ENCODE data around the gene NAMPT.

The NAMPT gene

DNA sequence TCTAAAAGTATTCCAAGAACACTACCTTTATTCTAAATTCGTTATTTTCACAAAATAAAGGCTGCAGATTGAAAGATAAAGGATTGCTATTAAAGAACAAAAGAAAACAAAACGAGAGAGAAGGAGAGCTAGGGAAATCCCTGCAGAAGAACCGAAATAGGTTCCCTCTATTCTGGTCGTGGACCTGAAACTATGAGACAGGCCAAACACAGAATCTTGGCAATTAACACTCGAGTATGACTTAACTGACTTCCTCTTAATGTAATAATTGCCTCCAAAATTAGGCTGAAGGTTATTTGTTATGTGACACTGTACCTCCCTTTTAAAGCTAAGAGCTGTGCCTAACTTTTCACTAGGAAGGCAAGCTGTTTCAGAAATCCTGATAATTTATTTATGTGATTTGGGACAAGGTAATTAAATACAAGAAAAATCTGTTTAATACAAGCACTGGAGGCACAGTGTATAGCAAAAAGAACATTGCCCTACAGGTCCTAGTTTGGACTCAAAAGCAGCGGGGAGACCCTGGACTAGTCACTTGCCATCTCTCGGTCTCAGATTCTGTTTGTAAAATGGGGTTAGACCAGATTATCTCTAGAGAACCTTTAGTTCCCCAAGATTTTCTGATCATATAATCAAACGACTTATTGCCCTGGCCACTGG lies 11.6 kb downstream of the NAMPT start:
- DNase-seq (ENCODE audit: low read depth in 2 of 2), result no peak

DNA sequence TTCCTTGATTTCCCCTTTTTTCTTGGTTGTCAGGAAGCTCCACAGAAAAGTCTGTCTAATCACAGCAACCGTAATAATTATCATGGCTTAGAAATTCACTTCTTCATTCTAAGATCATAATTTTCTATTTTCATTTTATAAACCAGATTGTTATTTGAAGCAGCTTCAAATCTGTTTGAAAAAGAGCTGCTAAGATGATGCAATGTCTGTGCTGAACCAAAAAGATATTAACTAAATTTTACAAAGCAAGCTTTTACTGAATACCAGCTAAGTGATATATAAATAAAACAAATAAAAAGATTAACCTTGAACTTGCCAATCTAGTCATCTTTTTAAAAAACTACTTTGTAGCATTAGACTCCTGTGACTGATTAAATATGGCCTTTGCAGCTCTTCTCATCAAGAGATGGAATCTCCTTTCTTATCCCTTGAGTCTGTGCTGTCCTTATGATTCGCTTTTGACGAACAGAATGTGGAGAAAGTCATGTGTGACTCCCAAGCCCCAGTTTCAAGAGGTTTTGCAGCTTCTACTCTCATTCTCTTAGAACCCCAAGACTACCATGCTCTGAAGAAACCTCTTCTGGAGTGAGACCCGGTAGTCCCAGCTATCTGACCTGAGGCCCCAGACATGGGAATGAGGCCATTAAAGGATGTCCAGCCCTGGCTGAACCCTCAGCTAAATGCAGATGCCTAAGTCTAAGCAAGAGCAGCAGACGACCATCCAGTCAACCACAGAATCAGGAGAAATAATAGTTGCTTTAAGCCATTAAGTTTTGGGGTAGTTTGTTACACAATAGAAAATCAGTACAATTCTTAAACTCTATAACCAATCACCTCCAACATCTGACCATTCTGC lies 14.4 kb downstream of the NAMPT start:
- no peak for DNase-seq (ENCODE audit: low read depth in 2 of 2)

DNA sequence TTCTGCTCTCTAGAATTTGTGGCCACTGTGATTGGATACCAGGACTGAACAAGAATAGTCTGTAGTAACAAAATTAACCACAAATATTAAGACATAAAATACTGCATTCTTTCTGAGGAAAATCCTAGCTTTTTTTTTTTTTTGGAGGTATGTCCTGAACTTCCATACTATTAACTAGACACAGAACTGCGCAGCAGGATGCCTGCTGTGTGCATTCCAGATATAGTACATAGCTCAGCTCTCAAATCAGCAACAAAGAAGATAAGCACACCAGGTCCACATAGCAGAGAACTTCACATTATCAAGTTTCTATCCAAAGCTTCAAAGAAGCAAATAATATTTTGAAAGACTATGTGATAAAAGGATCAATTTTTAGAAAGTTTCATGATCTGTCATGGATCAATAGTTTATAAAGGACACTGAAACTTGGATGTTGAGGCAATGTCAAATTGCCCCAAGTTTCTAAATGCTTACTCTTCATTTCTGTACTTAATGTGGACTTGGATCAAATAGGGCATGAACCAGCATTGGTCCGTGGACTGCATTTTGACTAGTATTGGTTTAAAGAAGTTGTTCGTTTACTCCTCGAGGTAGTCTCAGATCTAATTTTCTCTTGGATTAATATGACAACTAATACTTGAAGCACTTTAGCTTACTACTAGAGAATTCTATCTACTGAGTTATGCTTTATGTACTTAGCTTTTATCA lies 15.4 kb downstream of the NAMPT start:
- no peak for DNase-seq (ENCODE audit: low read depth in 2 of 2)

DNA sequence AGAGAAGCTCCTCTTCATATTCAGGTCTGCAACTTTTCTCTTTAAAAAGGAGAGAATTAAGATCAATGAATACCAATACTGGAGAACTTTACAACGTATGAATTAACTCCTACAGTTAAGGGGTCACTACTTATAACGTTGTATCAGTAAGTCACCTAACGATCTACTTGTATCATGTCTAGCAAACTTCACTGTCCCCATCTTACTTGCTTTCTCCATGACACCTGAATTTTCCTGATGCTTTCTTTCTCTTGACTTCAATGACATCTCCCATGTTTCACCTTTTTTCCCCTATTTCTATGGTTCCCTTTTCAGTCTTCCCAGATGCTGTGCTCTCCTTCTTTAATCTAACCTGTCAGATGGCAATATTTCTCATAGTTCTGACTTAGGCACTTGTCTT lies 19.6 kb downstream of the NAMPT start:
- DNase-seq (ENCODE audit: low read depth in 2 of 2), result no peak

DNA sequence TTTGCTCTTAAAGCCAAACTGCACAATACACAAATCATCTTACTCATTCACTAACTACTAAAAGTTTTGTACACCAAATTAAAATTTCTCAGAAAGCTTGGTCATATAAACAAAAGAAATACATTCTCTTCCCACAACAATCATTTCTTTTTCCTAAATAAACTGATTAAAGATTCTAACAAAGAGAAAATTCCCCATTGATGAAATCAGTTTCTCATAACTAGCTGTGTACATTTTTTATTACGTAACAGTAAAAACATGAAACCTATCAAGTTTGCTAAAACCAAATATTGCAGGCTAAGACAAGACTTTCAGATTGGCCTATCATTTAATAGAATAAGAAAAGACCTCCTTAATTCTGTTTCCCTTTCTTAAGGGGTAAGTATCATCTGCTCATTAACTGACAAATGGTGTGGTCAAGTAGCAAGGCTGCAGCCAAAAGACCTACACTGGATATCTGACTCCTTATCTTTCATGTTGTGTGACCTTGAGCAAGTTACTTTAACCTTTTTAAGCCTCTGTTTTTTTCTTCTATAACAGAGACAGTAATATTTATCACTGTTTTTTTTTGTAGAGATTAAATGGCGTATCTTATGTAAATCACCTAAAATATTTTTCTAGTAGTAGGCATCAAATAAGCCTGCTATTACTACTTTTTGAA lies 22.4 kb downstream of the NAMPT start:
- no peak for DNase-seq (ENCODE audit: low read depth in 2 of 2)

DNA sequence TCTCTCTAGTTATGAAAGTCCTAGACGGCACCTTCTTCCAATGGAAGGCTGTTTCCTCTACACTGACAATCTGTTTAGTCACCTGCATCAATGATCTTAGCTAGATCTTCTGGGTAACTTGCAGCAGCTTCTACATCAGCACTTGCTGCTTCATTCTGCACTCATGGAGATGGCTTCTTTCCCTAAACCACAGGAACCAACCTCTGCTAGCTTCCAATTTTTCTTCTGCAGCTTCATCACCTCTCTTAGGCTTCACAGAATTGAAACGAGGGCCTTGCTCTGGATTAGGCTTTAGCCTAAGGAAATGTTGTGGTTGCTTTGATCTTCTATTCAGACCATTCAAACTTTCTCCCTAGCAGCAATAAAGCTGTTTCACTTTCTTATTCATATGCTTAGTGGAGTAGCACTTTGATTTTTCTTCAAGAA lies 24.6 kb downstream of the NAMPT start:
- DNase-seq (ENCODE audit: low read depth in 2 of 2), result no peak

DNA sequence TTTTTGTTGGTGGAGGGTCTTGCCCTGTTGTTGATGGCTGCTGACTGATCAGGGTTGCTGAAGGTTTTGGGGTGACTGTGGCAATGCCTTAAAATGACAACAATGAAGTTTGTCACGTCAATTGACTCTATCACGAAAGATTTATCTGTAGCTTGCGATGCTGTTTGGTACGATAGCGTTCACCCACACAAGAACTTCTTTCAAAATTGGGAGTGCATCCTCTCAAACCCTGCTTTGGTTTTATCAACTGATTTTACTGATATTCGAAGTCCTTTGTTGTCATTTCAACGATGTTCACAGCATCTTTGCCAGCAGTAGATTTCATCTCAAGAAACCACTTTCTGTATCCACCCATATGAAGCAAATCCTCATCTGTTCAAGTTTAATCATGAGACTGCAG lies 26.0 kb downstream of the NAMPT start:
- no peak for DNase-seq (ENCODE audit: low read depth in 2 of 2)

DNA sequence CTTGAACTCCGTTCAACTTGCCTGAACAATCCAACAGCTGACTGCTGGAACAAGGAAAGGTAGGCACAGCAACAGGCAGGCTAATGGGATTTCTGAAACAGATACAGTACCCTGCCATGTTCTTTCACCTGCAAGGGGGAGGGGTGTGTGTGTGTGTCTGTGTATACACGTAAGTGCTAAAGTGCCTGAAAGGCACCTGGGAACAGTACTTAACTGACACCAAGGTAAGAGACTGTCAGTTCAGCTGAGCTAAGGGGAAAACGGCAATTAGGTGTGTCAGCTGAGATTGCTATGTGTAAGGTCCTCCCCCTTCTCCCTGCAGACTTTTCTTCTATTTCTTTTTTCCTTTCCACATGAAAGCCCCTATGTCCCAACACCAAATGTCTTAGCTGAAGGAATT lies 27.0 kb downstream of the NAMPT start:
- no peak for DNase-seq (ENCODE audit: low read depth in 2 of 2)

DNA sequence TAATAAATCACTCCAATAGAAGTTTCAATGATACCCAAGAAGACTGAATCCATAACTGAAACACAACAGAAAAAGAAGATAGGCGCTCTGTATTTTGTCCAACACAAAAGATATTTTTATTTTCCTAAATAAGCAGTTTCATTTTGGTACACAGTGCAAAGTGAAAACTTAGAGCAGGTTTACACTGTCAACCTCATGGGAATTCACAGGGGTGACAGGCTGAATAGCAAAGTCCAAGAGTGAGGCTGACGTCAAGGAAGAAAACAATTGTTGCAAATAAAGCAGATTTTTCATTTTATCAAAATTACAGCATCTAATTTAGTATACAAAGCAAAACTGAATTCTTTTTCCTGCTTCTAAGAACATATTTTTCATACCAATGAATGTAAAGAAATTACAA lies 28.6 kb downstream of the NAMPT start:
- no peak for DNase-seq (ENCODE audit: low read depth in 2 of 2)

DNA sequence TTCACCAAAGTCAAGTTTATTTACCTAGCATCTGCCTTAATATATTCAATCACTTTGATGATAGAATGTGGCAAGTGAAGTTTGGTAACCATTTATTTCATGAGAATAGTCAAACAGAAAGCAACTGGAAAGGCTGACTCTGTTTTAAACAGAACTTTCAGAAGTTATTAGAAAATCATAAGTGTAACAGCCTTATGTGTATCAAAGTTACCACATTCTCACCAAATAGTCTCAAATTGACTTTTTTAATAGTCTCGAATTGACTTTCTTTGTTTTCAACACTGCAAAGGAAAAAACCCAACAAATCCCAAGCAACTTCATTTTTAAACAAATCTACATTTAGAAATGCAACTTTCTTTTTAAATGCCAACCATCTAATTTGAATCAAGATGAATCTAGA lies 29.5 kb downstream of the NAMPT start:
- DNase-seq (ENCODE audit: low read depth in 2 of 2), result no peak

DNA sequence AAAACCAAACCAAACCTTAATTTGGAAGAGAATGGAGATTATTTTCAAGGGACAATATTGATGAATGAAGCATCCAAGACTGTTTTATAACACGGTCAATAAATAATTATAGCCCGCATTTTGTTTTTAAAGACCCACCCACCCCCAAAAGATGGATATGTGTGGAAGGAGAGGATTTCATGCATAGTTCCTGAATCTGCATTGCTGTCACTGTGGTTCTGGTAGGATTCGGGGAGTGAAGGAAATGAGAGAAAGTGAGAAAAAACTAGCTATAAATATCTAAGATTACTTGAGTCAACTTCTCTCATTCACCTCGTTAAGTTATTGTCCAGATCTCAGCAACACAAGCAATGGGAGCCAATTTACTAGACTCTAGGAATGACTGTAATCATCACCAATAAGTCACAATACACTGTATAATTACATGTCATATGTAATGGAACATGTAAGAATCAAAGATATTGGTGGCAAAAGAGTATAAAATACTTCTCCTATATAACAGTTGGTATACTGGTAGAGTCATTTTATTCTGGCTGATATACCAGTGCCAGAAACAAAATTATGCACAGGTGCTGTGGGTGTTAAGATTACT lies 30.2 kb downstream of the NAMPT start:
- DNase-seq (ENCODE audit: low read depth in 2 of 2), result no peak

DNA sequence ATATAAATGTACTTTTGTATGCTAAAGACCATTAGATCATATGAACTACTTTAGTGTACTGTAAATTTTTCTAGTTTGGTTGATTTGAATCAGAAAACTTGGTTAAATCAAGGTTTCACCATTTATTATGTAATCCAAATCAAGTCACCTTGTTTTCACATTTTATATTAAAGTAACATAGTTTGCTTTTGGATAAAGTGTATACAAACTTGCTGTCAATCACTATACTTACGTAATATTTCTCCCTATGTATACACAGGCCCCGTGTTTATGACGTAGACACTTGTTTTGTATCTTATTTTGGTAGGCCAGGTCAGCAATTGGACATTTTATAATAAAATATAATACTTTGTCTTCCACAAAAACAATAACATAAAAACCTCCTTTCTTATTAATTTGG lies 32.2 kb downstream of the NAMPT start:
- no peak for DNase-seq (ENCODE audit: low read depth in 2 of 2)

DNA sequence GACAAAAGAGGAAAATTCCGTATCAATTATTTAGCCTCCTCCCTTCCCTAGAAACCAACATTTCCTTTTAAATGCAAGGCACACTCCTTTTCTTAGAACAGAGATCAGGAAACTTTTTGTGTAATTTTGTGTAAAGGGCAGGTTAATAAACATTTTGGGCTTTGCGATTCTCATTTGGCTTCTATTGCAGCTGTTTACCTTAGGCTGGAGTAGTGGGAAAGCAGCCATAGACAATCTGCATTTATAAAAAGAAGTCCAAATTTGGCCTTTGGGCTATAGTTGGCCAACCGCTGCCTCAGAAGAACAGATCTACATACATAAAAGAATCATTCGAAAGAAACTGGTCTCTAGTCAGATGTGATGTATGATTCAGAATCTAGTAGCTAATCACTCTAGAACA lies 35.3 kb downstream of the NAMPT start:
- no peak for DNase-seq (ENCODE audit: low read depth in 2 of 2)

DNA sequence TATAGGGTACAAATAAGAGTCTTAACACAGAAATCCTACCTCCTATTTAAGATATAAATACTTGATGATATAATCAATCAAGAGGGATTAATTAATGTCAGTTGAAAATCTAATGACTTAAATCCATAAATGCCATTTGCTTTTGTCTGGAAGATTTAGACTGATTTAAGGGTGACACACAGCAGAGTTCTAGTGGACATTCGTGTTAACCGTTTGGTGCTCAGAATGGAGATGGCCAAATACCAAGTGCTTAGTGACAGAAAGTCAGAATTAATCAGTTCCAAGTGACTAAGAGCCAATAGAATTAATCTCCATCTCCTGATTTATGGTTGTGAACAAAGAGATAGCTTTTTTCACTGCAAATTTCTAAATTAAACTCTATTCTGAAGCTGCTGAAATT lies 36.2 kb downstream of the NAMPT start:
- no peak for DNase-seq (ENCODE audit: low read depth in 2 of 2)

DNA sequence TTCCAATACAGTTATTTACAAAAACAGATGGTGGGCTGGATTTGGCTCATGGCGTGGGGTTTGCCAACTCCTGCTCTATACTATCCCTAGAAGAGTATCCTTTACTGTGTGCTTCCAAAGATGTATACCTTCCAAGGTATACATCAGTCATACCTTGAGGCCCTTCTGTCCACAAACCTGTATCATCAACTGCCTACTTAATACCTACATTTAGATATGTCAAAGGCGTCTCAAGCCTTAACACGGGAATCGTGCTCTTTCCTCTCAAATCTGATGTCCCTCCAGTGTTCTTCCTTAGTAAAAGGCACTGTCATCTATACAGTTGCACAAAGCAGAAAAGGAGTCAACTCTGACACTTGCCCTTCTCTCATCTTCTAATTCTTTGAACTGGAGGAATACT lies 36.9 kb downstream of the NAMPT start:
- no peak for DNase-seq (ENCODE audit: low read depth in 2 of 2)

DNA sequence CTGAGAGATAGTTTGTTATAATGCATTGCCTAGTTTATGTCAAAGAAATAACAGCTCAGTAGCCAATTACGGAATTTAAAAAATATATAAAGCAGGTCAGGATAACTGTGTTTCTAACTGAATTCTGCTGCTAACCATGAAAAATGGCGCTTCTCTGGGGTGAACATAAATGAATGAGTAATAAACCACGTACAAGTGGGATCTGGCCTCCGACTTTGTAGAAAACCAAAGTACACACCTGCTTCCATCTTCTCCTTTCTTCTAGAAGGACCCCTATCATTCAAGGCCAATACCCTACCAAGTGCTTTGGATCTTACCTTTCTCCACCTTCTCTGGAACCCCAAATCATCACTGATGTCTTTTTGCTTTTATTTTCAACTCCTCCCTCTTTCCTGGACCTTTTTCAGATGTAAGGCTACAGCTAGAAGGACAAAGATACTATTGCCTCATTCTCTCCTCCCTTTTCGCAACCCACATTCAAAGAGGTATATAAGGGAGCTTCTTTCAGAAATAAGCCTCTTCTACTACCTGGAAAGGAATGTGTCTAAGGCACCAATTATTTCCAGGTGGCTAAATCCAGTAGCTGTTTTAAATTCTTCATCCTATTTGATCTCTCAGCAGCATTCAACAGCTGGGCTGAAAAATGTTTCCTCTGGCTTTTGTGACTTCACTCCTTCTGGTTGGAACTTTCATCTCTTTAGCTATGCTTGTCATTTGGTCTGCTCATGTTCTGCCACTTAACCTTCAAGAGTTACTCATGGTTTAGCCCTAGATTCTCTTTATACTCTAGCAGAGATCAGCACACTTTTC lies 37.7 kb downstream of the NAMPT start:
- no peak for DNase-seq (ENCODE audit: low read depth in 2 of 2)

DNA sequence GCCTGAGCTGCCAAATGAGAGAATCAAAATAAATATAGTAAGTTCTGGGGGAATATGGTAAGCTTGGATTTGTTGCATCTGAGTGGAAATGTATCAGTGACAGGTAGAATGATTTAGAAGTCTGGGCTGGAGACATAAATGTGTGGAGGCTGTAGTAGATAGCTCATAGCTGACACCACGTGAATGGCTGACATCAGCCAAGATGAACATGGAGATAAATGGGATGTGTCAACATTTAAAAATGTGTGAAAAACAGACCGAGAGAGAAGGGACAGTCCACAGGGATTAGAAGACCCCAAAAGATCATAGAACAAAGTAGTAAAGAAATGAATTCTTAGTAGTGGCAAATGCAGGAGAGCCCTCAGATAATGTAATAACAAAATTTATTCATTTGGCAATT lies 40.9 kb downstream of the NAMPT start:
- DNase-seq (ENCODE audit: low read depth in 2 of 2), result no peak

DNA sequence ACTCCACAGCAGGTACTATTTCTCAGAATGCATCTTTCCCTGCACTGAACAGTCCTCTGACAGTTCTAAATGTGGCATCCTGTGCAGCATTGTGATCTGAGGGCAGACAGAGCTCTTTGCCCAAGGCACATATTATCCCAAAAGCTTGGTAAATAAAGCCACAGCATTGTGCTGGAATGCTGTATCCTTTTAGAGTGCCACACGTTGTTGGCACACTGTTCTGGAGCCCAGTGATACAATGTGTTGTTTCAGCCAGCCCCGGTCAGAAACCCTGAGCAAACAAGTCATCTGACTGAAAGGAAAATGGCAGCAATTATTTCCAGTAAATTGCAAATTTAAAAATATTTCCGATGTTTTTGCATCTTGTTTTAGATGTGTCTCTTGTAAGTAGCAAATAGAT lies 45.4 kb downstream of the NAMPT start:
- no peak for DNase-seq (ENCODE audit: low read depth in 2 of 2)

DNA sequence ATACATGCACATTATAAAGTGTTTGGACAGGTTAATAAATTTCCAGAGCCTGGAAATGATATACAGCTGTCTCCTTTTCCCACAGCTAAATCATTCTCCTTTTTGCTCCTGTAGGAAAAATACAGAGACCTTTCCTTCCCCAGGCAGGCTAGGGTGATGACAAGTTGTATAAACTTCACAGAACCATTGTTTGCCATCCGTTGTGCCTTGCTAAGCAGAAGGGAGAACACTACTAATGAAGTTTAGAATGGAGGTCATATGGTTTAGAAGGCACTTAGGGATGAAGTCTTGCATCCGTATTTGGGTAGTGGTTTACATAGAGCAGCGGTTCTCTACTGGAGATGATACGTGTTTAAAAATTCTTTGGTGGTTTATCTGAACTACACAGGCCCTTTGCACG lies 46.0 kb downstream of the NAMPT start:
- DNase-seq (ENCODE audit: low read depth in 2 of 2), result no peak

DNA sequence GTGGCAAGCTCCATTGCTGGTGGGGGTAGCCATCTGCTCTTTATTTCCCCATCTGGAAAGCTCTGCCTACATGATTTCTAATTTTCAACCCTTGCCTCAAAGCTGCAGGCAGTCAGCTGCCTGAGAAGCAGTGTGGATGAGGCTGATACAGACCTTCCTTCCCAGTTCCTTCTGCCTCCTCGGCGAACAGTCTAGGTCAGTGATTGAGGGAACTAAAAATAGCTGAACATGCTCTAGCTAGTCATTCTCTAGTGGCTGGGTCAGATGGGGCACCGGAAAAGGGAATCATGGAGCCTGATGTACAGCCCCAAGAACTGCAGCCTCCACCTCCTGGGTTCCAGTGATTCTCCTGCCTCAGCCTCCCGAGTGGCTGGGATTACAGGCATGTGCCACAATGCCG lies 48.7 kb downstream of the NAMPT start:
- no peak for DNase-seq (ENCODE audit: low read depth in 2 of 2)

DNA sequence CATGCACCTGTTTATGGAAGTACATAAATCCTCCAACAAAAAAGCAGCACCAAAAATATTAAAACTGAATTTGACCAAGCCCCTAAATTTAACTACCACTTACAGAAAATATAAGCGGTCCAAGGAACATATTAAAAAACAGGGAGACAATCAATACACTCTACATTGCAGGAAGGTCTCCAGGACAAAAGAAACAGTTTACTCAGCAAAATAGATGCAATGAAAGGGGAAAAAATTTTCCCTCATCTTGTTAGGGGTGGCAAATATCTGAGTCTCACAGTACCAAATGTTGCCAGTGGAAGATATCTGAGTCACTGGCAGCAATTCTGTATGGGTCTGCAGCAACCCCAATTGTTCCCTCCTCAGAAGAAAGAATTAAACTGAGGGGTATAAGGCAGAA lies 50.4 kb downstream of the NAMPT start:
- DNase-seq (ENCODE audit: low read depth in 2 of 2), result no peak
